ENCODE measurements around the gene ACR. TPM values are rescaled to one million over a fixed set of nuclear protein-coding genes. Genes with fewer than 3 reads are reported as not detected.

Gene ACR
- total RNA-seq, 2 donors from 2014 or later, result 1.5 TPM; not detected in 1

Other genes with a start within 250 kb of the ACR start
- 10 to 100 TPM; 35.4 to 37.6 TPM for gene LMF2, start 230.5 kb upstream of the ACR start, total RNA-seq
- 10 to 100 TPM; 29.8 to 32.7 TPM for gene NCAPH2, start 230.0 kb upstream of the ACR start, total RNA-seq
- 1 to 10 TPM in 1 of 2 donors, not detected in 1; 1.3 TPM for gene SCO2, start 212.6 kb upstream of the ACR start, total RNA-seq
- gene TYMP, start 208.2 kb upstream of the ACR start, total RNA-seq, result 10 to 100 TPM; 27.9 to 67.1 TPM
- under 1 TPM in 1 of 2 donors, not detected in 1; 0.15 TPM for gene KLHDC7B, start 192.3 kb upstream of the ACR start, total RNA-seq
- gene SYCE3, start 175.3 kb upstream of the ACR start, total RNA-seq, result not detected
- gene CPT1B, start 159.8 kb upstream of the ACR start, total RNA-seq, result 100 to 1,000 TPM; 201 to 269 TPM
- 10 to 100 TPM; 31.6 to 35.3 TPM for gene CHKB, start 155.4 kb upstream of the ACR start, total RNA-seq
- 1 to 10 TPM in 1 of 2 donors, under 1 TPM in 1; 0.42 to 1.1 TPM for gene MAPK8IP2, start 137.4 kb upstream of the ACR start, total RNA-seq
- 10 to 100 TPM; 27.0 to 32.5 TPM for gene ARSA, start 110.1 kb upstream of the ACR start, total RNA-seq
- gene SHANK3, start 65.4 kb upstream of the ACR start, total RNA-seq, result 10 to 100 TPM; 19.5 to 34.1 TPM
- gene RABL2B, start 45.4 kb downstream of the ACR start, total RNA-seq, result 10 to 100 TPM; 10.2 to 11.0 TPM